NCI-H82 (cell line): Measurements from ENCODE around the gene BUB1B.
A peak's percentile ranks its signal among the peaks of the same experiment; 100 is the strongest.
"Not testable (repeated sequence)": the region's sequence is repeated elsewhere in the genome, so short reads cannot be mapped to it uniquely, and the experiment has no call there.

Source experiments
- DNase-seq: peaks from one replicate; lab custom pipeline; 2025; lab: John Stamatoyannopoulos, UW

The BUB1B gene

GRCh38 chr15:40135846-40136450 is 24.9 kb upstream of the BUB1B start:
- DNase-seq, result not testable (repeated sequence)

DNA sequence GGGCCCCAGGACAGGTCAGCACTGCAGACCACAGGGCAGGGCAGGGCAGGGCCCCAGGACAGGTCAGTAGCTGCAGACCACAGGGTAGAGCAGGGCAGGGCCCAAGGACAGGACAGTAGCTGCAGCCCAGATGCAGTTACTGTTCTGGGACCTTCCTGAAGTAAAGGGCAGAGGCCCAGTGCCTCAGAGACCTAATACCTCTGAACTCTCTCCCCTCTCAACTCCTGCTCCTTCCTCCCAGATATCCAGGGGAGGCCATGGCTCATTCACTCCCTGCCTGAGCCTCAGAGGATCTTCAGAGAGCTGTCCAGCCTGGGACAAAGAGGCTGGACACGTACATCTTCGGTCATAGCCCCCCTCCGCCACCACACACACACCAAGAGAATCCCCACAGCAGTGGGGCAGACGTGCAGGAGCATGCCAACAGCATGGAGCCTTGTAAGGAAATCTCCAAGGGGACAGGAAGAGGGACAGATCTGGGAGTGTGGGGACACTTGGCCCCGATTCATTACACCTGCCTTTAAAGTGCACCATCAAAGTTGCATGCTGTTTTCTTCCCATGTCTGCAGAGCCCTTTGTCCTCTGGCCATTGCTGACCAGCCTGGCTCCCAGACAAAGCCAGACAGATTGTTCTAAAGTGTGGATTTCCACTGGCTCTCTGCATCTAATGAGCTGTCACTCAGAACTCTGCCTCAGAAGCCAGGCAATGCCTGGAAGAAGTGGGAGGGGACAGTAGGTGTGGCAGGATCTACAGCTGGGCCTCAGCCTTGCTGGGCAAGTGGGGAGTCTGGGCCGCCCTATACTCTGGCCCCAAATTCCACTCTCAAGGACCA is 24.2 kb upstream of the BUB1B start:
- DNase-seq, result no peak

GRCh38 chr15:40137303-40138200 is 23.3 kb upstream of the BUB1B start:
- DNase-seq, result no peak

DNA sequence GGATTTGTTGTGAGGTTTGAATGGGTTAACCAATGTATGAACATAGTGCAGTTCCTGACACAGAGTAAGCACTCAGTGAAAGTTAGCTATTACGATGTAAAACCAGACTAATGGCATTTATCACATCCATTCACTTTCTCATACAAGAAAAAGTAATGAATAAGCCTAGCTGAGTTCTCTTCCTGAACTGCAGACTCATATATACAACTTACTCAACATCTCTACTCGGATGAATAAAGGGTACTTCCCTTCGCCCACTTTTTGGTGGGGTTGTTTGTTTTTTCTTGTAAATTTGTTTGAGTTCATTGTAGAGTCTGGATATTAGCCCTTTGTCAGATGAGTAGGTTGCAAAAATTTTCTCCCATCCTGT is 22.7 kb upstream of the BUB1B start:
- DNase-seq, result not testable (repeated sequence)

GRCh38 chr15:40142428-40142827 is 18.4 kb upstream of the BUB1B start:
- DNase-seq, result no peak

GRCh38 chr15:40146037-40146436 is 14.8 kb upstream of the BUB1B start:
- no peak for DNase-seq

DNA sequence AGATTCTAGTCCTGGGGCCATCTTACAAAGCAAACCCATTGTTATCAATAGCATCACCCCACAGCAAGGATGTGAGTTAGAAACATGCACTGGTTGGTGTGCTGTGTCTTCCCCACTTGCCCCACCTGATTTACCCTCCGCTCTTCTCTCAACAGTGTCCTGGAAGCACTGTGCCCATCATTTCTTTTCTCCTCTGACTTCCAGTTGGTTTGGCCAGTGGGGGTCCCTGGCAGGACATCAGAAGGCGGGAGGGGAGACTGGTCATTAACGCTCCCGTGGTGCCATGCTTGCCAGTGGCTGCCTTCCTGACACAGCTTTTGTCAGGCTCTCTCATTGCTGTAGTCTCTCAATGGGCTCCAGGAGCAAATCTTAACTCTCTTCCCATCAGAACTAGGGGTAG is 11.5 kb upstream of the BUB1B start:
- DNase-seq, result no peak

- DNase-seq, result no peak
Measured at GRCh38 chr15:40150163-40150925, 10.5 kb upstream of the BUB1B start.

- DNase-seq, result no peak
Measured at GRCh38 chr15:40151499-40151898, 9.4 kb upstream of the BUB1B start.

DNA sequence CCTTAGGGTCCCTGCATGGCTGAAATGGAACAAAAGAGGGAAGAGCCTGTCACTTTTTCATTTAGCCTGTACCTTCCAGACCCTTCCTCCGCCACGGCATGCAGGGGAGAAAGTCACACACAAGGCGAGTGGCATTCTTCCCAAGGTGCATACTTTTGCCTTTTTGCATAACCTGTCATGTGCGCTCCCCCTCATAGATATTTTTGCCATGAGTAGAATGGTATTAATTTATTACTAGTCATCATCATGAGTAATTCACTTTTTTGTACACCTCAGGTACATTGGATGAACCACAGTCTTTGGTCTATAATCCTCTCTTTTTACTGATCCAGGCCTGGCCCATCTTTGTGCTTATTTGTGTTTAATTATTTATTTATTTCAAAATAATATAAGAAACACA is 8.9 kb upstream of the BUB1B start:
- DNase-seq, result no peak

DNA sequence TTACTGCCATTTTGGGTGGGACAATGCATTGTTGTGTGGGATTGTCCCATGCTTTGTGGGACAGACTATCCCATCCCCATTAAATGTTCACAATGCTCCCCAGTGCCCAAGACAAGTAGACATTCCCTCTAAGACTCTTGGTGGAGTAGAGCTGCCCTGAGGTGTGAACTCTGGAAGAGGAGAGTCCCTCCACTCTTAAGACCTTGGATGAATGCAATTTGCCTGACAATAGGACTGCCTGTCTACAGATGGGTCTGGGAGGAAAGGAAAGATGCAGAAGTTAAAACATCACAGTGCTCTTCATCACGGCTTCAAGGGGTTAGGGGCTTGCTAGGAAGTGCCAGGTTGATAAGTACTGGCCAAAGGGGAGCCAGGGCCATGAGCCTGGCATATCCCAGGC is 6.0 kb upstream of the BUB1B start:
- not testable (repeated sequence) for DNase-seq

GRCh38 chr15:40155270-40155910 is 5.5 kb upstream of the BUB1B start:
- no peak for DNase-seq

DNA sequence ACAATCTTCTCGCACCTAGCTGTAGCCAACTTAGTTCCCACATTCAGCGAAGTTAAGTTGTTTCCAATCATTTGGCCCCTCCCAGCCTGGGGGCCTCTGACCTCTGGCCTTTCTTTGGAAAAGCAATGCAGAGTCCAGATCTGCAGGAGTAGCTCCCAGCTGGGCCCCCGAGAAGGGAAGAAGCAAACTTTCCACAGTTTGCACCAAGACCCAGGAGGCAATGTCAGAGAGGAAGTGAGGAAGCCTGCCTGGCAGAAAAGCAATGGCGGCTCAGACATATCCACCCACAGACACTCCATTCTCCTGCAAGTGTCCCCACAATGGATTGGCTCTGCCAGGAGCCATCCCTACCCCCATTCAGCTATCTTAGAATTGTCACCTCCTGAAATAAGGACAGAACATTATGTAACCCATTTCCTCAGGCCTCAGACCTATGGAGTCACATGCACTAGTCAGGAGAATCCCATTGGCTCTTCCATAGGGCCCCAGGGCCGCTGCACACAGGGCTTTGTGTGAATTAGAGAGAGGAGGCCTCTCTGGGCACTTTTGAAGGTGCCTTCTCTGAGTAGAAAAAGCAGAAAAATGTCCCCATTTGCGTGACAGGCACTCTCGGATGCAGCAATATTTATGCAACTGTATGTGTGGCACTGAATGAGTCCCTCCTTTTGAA is 3.0 kb upstream of the BUB1B start:
- no peak for DNase-seq

- DNase-seq, result no peak
Measured at GRCh38 chr15:40160021-40160420, 848 bp upstream of the BUB1B start.

DNA sequence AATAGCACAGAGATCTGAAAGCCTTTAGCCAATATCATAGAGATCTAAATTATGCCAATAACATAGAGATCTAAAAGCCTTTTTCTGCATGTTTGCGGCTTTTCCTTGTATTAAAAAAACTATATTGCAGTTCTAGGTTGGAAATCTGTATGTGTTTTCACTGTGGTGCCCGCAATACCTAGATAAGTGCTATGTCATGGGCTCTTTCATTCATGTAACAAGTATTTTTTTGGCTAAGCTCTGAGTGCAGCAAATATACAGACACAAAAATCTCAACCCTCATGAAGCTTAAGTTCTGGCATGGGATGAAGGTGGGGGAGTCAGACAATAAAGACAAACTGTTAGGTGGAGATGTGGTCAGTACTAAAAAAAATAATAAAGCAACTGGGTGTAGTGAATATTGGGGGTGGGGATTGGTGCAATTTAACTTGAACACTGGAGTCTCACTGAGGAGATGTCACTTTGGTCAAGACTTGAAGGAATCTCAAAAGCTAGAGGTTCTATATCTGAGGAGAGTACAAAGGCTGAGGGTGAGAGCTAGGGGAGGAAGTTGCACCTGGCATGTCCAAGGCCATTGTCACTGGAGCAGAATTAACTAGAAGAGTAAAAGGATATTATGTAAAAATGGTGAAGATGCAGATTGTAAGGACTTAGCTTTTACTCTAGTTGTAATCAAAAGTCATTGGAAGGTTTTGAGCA is 973 bp downstream of the BUB1B start:
- peak; percentile 41 for DNase-seq

GRCh38 chr15:40162552-40162951 is 1.7 kb downstream of the BUB1B start:
- DNase-seq, result no peak

DNA sequence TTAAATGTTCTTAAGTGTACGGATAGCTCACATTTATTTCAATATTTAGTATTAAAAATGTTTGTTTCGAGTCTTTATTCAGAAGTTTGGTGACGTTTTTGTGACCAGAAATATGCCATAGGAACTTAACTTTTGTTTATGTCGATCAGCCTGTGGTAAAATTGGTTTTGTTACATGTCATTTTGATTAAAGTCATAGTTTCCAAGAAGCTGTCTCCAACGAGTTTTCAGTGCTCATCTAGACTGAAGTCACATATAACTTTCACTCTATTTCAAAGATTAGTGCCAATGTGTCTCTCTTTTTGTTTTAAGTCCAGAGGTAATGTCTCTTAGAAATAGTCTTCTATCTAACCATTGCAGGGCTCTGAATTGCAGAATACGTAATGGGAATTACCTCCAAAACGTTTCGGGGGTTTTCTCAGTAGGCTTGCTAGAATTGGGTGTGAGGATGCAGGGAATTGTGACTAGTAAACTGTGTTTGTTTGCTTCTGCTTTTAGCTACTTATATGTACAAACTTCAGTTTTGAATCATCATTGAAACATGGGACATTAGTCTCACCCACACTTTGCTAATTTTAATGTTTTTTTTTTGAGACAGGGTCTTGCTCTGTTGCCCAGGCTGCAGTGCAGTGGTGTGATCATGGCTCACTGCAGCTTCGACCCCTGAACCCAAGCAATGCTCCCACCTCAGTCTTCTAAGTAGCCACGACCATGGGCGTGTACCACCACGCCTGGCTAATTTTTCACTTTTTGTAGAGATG is 3.0 kb downstream of the BUB1B start:
- no peak for DNase-seq

GRCh38 chr15:40167374-40167773 is 6.5 kb downstream of the BUB1B start:
- not testable (repeated sequence) for DNase-seq

GRCh38 chr15:40175160-40175559 is 14.3 kb downstream of the BUB1B start:
- no peak for DNase-seq
